Hindlimb muscle (tissue), 1 donor: Measurements from ENCODE around the gene DPF1. TPM values are rescaled to one million over a fixed set of nuclear protein-coding genes. Genes with fewer than 3 reads are reported as not detected.
"Not testable (repeated sequence)": the region's sequence is repeated elsewhere in the genome, so short reads cannot be mapped to it uniquely, and the experiment has no call there.

Experiments used
- DNase-seq: peaks from one replicate; pipeline ENCODE4 v3.0.0-alpha.2; 2013
- polyA plus RNA-seq: library from polyadenylated mRNA; unstranded; fragments of 120-200 nt; gene quantifications from one replicate; pipeline ENCODE4 v1.2.1, GENCODE V29; 2013; ENCODE audit not compliant: insufficient read length

The DPF1 gene
- polyA plus RNA-seq, 1 donor, result 2.4 TPM

- DNase-seq, result no peak
These were observed 26.4 kb upstream of the DPF1 start for GRCh38 chr19:38250428-38250820.

DNA sequence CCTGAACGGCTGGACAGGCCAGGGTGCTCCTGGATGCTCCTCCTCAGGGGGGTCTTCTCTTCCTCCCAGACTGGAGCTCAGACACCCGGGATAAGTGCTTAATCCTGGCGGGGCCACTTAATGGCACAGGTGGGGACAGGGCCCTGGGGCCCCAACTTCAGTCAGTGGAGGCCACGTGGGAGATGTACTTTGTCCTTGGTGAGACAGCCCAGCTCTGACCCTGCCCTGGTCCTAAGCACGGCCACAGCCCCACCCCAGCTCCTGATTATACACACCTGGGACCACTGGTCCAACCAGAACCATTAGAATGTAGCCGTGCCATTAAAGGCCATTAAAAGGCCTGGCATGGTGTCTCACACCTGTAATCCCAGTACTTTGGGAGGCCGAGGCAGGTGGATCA lies 24.4 kb upstream of the DPF1 start:
- no peak for DNase-seq

DNA sequence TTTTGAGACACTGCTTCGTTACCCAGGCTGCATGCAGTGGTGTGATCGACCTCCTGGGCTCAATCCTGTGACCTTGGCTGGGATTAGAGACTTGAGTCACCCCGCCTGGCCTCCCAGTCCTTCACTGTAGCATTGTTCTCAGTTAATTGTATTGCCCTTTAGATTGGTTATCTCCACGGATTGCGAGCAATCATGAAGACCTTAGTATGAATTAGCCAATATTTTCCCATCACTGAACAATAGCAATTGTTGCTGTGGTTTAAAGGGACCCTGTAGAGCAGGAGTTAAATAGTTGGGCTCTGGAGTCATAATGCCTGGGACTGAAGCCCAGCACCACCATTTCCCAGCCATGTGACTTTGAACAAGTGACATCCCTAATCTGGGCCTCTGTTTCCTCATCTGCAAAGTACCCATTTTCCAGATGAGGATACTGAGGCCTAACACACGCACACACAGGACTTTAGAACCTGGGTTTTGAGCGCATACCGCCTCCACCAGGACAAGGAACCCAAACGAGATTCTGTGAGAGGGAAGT lies 23.8 kb upstream of the DPF1 start:
- no peak for DNase-seq

DNA sequence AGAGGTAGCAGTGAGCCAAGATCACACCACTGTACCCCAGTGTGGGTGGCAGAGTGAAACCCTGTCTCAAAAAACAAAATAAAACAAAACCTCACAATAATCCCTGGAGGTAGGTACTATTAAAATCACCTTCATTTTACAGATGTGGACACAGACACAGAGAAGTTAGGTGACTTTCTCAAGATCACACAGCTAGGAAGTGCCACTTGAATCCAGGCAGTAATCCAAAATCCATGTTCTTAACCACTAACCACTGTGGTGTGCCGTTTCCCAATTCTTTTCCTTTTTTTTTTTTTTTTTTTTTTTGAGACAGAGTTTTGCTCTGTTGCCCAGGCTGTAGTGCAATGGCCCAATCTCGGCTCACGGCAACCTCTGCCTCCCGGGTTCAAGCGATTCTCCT lies 23.1 kb upstream of the DPF1 start:
- DNase-seq, result no peak

DNA sequence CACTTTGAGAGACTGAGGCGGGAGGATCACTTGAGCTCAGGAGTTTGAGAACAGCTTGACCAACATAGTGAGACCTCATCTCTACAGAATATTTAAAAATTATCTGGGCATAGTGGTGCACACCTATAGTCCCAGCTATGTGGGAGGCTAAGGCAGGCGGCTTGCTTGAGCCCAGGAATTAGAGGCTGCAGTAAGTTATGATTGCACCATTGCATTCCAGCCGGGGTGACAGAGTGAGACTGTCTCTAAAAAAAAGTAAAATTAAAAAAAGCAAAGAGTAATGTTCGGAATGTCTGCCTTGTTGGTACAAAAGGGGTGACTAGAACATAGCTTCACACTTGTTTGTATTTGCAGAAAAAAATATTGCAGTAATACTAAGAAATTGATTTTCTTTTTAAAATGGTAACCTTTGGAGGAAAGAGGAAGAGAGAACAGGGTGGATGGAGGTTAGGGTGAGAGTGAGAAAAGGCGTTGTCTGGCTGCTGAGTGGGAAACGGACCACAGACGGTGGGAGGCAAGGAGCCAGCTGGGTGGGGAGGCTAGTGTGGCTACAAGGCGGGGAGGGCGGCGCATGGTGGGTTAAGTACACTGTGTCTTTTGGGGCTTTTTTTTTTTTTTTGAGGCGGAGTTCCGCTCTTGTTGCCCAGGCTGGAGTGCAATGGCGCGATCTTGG lies 21.9 kb upstream of the DPF1 start:
- no peak for DNase-seq

GRCh38 chr19:38243279-38243673 lies 19.3 kb upstream of the DPF1 start:
- DNase-seq, result no peak

DNA sequence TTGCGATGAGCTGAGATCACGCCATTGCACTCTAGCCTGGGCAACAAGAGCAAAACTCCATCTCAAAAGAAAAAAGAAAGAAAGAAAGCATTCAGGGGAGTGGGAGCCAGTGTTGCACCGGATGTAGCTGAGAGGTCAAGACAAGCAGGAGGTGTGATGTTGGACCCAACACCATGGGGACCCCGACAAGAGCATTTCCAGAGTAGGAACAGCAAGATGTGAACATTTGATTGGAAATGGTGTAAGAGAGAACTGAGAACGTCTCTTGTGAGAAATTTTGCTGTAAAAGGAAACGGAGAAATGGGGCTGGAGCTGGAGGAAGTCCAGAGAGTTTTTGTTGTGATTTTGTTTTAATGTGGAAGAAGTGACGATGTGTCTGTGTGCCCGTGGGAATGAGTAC lies 15.8 kb upstream of the DPF1 start:
- no peak for DNase-seq

GRCh38 chr19:38234615-38235014 lies 10.6 kb upstream of the DPF1 start:
- DNase-seq, result no peak

DNA sequence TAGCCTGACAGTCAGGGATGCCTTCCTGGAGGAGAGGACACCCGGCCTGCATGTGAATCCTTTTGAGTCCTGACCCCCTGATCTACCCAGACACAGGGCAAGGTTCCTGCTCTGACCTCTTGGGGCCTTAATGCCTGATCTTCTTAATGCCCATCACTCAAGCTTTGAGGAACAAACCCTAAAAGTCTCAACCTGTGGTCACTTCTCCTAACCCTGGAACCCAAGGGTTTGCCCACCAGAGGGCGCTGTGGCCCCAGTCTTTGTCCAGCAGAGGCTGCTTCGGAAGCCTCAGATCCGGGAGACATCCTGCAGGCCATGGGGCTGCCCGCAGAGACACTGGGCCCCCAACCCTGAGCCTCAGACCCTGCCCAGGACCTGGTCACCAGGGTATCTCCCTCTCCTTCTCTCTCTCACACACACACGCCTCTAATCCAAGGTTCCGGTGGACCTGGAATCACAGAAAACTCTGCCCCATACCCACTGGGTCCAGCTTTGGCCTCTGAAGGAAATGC lies 9.8 kb upstream of the DPF1 start:
- DNase-seq, result peak; percentile 76

DNA sequence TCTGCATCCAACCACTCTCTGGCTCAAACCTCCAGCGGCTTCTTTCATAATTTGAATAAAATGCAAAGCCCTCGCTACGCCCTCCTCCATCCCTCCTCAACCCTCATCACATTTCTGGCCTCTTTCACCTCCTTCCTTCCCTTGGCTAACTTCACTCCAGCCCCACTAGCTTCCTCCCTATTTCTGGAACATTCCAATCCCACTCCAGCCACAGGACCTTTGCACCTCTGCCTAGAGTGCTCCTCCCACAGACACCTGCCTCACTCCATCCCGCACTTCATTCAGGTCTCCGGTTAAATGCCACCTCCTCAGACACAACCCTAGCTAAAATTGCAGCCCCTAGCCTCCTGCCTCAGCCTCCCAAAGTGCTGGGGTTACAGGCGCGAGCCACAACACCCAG lies 7.9 kb upstream of the DPF1 start:
- DNase-seq, result no peak

GRCh38 chr19:38230506-38231133 lies 6.6 kb upstream of the DPF1 start:
- DNase-seq, result not testable (repeated sequence)

- peak; percentile 68 for DNase-seq
These were observed 5.6 kb upstream of the DPF1 start for GRCh38 chr19:38229585-38230073.

DNA sequence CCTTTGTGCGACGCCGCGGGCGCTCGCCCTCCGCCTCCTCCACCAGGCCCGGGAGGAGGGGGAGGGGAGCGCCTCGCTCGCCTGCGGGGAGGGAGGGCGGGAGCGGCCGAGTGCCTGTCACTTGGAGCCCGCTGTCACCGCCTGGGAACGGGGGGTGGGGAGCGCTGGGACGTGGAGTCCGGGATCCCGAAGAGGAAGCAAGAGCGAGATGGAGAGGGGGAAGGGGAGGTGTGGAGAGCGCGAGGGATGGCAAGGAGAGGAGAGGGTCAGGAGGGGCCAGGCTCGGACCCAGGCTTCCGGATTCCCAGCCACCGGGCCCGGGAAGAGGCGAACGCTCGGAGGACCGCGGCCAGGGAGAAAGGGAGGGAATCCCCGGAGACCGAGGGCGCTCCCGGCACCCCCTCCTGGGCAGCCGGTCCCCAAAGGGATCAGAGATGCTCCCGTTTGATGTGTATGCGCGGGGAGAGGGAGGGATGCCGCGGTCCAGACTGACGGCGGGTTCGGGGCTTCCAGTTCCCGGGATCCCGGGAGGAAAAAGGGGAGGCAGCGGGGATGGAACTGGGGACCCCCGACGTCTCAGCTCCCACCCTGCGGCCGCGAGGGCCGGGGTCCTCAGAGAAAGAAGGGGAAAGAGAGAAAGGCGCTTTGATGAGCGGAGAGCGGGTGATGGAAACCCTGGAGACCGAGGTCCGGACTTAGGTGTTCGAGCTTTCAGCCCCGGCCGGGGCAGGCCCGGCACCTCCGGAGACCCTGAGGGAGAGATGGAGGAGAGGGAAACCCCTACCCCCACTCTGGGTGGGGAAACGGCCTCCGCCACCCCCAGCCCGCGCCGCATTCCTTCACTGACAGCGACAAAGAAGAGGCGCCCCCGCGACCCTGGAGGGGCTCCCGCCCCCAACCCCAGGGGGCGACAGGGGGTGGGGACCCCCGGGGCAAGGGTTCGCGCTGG lies 4.7 kb upstream of the DPF1 start:
- DNase-seq, result no peak

- no peak for DNase-seq
These were observed 4.0 kb upstream of the DPF1 start for GRCh38 chr19:38228005-38228377.

- no peak for DNase-seq
These were observed 3.4 kb upstream of the DPF1 start for GRCh38 chr19:38227287-38228004.

GRCh38 chr19:38224863-38225218 lies 819 bp upstream of the DPF1 start:
- DNase-seq, result not testable (repeated sequence)

- no peak for DNase-seq
These were observed 407 bp downstream of the DPF1 start for GRCh38 chr19:38223617-38224013.

GRCh38 chr19:38223119-38223523 lies 901 bp downstream of the DPF1 start:
- no peak for DNase-seq

DNA sequence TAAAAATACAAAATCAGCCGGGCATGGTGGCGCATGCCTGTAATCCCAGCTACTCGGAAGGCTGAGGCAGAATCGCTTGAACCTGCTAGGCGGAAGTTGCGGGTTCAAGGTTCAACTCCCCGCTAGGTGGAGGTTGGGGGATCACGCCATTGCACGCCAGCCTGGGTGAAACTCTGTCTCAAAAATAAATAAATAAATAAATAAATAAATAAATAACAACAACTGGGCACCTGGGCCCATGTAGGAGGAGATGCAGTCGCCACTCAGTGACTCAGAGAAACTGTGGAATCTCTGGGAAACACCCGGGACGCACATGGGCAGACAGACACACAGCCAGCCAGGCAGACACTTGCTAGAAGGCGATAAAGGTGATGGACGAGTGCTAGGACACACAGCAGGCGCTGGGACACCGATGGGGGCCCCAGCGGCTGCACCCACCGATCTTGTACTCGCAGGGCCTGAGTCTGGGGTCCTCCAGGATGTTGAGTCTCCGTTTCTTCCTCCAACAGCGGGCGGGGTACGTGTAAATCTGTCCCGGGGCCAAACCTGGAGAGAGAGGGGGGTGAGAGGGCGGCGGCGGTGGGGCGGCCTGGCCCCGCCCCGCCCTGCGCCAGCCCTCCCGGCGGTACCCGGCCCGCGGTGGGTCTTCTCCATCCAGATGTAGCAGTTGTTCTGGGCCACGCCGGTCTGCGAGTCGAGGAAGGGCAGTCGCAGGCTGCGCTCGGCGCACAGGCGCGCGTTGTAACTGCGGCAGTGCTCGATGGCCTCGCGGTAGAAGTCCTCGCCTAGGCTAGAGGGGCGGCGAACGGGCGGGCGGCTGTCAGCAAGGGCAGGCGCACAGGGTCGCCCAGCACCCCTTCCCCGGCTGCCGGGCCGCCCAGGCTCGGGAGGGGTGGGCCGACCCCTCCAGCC lies 1.8 kb downstream of the DPF1 start:
- no peak for DNase-seq

- no peak for DNase-seq
These were observed 2.6 kb downstream of the DPF1 start for GRCh38 chr19:38221421-38221820.

- DNase-seq, result no peak
These were observed 4.8 kb downstream of the DPF1 start for GRCh38 chr19:38219221-38219620.
